ENCODE measurements around the gene MAP7D1.

MAP7D1 gene

DNA sequence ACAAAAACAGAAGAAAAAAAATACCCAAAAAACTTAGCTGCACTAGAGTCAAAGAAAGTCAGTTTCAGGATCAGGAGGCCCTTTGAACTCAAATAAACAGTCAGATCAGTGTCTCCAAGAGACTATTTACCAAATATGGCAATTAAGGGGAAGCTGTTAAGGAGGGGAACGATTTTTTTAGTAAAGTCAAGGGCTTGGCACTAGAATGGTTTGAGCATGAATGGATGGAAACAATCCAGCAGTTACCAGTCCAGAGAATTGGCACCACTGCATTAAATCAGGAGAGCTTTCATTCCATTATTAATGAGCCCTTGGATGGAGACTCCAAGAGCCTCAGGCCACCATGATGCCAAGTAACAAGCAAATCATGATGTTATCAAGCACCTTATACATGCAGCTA is 13.8 kb upstream of the MAP7D1 start:
- H3K27me3 ChIP-seq (ENCODE audit: control insufficient read depth, insufficient read depth, low read length), result no peaks in the 10 kb centered on the region
- H3K9me3 ChIP-seq (ENCODE audit: control insufficient read depth, insufficient read depth, low read depth, low read length), result no peaks in the 10 kb centered on the region
- H3K9ac ChIP-seq (ENCODE audit: low read length), result no peak overlapping the region
- H3K4me1 ChIP-seq (ENCODE audit: control insufficient read depth, insufficient read depth, low read length), result no peaks in the 10 kb centered on the region
- no peak overlapping the region for H3K27ac ChIP-seq (ENCODE audit: low read depth, low read length)
- H3K36me3 ChIP-seq (ENCODE audit: control insufficient read depth, insufficient read depth, low read length), result peaks cover 21% of the 10 kb centered on the region
- H3K4me3 ChIP-seq (ENCODE audit: low read depth, low read length), result no peak overlapping the region

DNA sequence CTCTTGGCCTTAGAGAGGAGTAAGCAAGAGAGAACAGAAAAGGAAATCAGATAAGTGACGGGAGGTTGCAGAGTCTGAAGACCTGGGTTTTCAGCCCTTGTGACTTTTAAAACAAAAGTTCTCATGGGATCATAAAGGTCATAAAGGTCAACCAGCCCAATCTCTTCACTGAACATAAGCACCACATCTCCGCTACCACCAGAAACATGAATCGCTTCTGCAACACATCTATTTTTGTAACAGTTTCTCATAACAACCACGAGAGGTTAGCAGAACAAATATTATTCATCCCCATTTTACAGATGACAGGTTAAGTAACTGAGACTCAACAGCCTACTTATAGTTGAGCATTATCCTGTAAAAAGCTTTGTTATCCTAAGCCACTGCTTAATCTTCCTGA is 12.5 kb upstream of the MAP7D1 start:
- H3K4me3 ChIP-seq (ENCODE audit: low read depth, low read length), result no peak overlapping the region
- H3K9me3 ChIP-seq (ENCODE audit: control insufficient read depth, insufficient read depth, low read depth, low read length), result no peaks in the 10 kb centered on the region
- H3K27me3 ChIP-seq (ENCODE audit: control insufficient read depth, insufficient read depth, low read length), result no peaks in the 10 kb centered on the region
- peaks cover 8% of the 10 kb centered on the region for H3K36me3 ChIP-seq (ENCODE audit: control insufficient read depth, insufficient read depth, low read length)
- no peaks in the 10 kb centered on the region for H3K4me1 ChIP-seq (ENCODE audit: control insufficient read depth, insufficient read depth, low read length)
- H3K9ac ChIP-seq (ENCODE audit: low read length), result no peak overlapping the region
- no peak overlapping the region for H3K27ac ChIP-seq (ENCODE audit: low read depth, low read length)

DNA sequence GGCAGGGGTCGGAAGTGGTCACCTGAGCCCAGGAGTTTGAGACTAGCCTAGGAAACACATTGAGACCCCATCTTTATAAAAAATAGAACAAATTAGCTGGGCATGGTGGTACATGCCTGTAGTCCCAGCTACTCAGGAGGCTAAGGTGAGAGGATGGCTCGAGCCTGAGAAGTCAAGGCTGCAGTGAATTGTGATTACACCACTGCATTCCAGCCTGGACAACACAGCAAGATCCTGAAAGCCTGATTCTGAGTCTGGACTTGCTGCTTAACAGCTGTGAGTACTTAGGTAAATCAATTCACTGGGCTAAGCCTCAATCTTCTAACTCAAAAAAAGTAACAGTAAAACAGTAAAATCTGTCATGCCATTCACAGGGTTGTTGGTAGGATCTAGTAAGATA is 11.5 kb upstream of the MAP7D1 start:
- peaks cover 8% of the 10 kb centered on the region for H3K36me3 ChIP-seq (ENCODE audit: control insufficient read depth, insufficient read depth, low read length)

DNA sequence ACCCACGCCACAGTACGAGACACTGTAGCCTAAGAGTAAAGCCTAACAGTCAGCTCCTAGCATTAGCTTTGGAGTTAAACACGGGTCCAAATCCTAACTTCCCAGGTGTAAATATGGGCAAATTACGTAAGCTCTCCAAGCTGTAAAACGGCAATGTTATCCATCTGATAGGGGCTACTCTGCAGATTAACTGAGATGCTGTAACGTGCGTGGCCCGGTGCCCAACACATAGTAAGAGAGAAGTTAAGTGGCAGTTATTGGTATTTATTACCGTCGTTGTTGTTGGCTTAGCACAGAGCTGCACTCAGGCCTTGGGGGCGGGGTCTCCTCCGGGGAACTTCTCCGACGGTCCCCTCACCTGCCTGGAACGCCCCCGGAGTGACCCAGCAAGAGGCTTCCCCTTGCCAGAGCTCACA is 7.1 kb upstream of the MAP7D1 start:
- H3K36me3 ChIP-seq (ENCODE audit: control insufficient read depth, insufficient read depth, low read length), result no peaks in the 10 kb centered on the region
- H3K9me3 ChIP-seq (ENCODE audit: control insufficient read depth, insufficient read depth, low read depth, low read length), result no peaks in the 10 kb centered on the region
- H3K4me1 ChIP-seq (ENCODE audit: control insufficient read depth, insufficient read depth, low read length), result peaks cover 26% of the 10 kb centered on the region
- peak overlapping the region; percentile 72 for H3K4me3 ChIP-seq (ENCODE audit: low read depth, low read length)
- H3K9ac ChIP-seq (ENCODE audit: low read length), result peak overlapping the region; percentile 65
- 0 out of 2 replicates have a peak overlapping the region, but pooled peaks have one; percentile 29 for H3K27ac ChIP-seq (ENCODE audit: low read depth, low read length)
- peaks cover 20% of the 10 kb centered on the region for H3K27me3 ChIP-seq (ENCODE audit: control insufficient read depth, insufficient read depth, low read length)

More for the DNA sequence above, 11.5 kb upstream of the MAP7D1 start:
- Histone ChIP-seq H3K27me3 (ENCODE audit: control insufficient read depth, insufficient read depth, low read length) (no peaks in the 10 kb centered on the region), H3K9ac (ENCODE audit: low read length) (no peak overlapping the region), H3K27ac (ENCODE audit: low read depth, low read length) (no peak overlapping the region), H3K4me3 (ENCODE audit: low read depth, low read length) (no peak overlapping the region), H3K9me3 (ENCODE audit: control insufficient read depth, insufficient read depth, low read depth, low read length) (no peaks in the 10 kb centered on the region), H3K4me1 (ENCODE audit: control insufficient read depth, insufficient read depth, low read length) (no peaks in the 10 kb centered on the region)

DNA sequence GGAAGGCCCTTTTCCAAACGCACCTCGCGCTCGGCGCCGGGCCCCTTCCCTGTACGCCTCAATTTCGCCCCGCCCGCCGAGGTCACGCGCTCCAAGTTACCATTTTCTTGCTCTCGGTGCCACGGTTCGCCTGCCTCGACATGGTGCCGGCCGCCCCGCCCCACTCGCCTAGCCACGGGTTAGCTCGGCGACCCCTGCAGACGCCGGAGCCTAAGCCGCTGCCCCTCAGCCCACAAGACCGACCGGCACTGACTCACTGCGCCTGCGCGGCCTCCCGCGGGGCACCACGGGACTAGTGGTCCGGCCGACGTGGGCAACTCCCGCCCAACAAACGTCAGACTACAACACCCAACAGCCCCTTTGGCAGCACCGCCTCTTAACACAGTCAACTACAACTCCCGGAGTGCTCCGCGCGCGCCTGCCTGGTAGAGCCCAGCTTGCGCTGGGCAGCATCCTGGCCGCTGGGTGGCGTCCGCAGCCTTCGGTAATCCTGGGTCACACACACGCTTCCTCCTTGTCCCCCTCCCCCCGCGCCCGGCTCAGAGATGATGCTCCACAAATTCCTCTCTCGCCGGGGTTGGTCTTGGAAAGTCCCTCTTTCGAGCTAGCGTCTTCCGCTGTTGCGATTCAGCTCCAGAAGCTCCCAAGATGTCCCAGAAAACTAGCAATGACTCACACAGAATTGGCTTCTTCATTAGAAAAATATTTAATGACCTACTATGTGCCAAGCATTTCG is 6.6 kb upstream of the MAP7D1 start, which contains the start of gene TRAPPC3:
Gene TRAPPC3, minus strand, starts transcription at position 250 of the 736 bp plus-strand sequence. Its CDS starts 108 bp downstream, at position 142.
- Histone ChIP-seq H3K36me3 (ENCODE audit: control insufficient read depth, insufficient read depth, low read length) (no peaks in the 10 kb centered on the region), H3K4me1 (ENCODE audit: control insufficient read depth, insufficient read depth, low read length) (peaks cover 26% of the 10 kb centered on the region), H3K9ac (ENCODE audit: low read length) (peak within 1 kb of the TSS; percentile 65), H3K27me3 (ENCODE audit: control insufficient read depth, insufficient read depth, low read length) (peaks cover 26% of the 10 kb centered on the region), H3K4me3 (ENCODE audit: low read depth, low read length) (peak within 1 kb of the TSS; percentile 72), H3K9me3 (ENCODE audit: control insufficient read depth, insufficient read depth, low read depth, low read length) (no peaks in the 10 kb centered on the region), H3K27ac (ENCODE audit: low read depth, low read length) (peak within 1 kb of the TSS; percentile 29; the same call in 1 of the 2 replicates)

DNA sequence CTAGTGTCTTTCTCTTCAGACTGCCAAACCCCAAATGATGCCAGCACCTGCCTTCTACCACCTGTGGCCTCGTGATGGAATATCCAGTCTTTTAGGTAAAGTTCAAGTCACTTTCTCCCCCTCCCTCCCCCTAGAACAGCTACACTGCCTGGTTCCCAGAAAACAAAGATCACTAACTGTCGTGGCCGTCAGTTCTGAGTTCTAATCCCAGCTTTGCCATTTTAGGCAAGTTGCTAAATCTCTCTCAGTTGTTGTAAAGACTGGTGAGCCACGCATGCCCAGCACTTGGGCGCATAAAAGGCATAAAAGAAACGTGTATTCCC is 6.0 kb upstream of the MAP7D1 start:
- H3K27me3 ChIP-seq (ENCODE audit: control insufficient read depth, insufficient read depth, low read length), result peaks cover 31% of the 10 kb centered on the region
- H3K4me1 ChIP-seq (ENCODE audit: control insufficient read depth, insufficient read depth, low read length), result peaks cover 28% of the 10 kb centered on the region
- H3K4me3 ChIP-seq (ENCODE audit: low read depth, low read length), result peak overlapping the region; percentile 45
- peak overlapping the region; percentile 59 for H3K9ac ChIP-seq (ENCODE audit: low read length)
- no peaks in the 10 kb centered on the region for H3K36me3 ChIP-seq (ENCODE audit: control insufficient read depth, insufficient read depth, low read length)
- no peak overlapping the region for H3K27ac ChIP-seq (ENCODE audit: low read depth, low read length)
- no peaks in the 10 kb centered on the region for H3K9me3 ChIP-seq (ENCODE audit: control insufficient read depth, insufficient read depth, low read depth, low read length)

DNA sequence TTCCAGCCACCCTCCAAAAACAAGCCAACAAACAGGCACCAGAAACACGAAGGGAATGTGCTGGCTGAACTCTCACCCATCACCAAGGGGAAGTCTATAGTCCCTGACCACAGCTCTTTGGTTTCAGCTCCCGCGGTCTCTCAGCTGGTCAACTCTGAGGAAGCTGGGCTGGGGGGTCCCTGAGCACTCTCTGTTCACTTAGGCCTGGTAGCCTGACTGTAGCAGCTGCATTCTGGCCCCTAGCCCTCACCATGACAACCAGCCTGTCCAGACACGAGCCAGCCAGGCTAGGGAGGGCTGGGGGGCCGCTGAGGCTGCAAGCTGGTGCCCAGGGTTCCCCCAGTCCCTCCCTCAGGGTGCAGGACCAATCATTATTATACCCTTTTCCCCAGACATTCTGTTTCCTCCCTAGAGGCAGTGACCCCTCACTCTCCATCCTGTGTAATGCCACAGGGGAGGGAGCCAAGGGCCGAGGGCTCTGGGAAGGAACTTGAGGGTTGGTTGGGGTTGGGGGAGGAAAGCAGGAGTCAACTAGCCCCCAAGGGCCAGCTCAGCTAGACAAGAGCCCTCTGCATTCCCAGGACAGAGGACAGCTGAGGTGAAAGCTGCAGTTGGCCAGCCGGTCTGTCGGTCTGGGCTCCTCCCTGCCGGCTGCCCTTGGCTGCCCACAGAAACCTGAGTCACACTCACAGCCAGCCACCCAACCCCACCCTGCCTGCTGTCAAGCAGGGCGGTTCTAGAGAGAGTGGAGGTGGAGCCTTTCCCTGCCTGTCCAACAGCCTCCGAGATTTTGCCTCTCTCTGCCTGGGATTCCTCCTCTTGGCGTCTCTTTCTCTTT is 5.4 kb upstream of the MAP7D1 start:
- Histone ChIP-seq H3K4me1 (ENCODE audit: control insufficient read depth, insufficient read depth, low read length) (peaks cover 31% of the 10 kb centered on the region), H3K9me3 (ENCODE audit: control insufficient read depth, insufficient read depth, low read depth, low read length) (no peaks in the 10 kb centered on the region), H3K9ac (ENCODE audit: low read length) (peak overlapping the region; percentile 59), H3K27me3 (ENCODE audit: control insufficient read depth, insufficient read depth, low read length) (peaks cover 34% of the 10 kb centered on the region), H3K4me3 (ENCODE audit: low read depth, low read length) (peak overlapping the region; percentile 45), H3K36me3 (ENCODE audit: control insufficient read depth, insufficient read depth, low read length) (no peaks in the 10 kb centered on the region), H3K27ac (ENCODE audit: low read depth, low read length) (no peak overlapping the region; the same call in 1 of the 2 replicates)

DNA sequence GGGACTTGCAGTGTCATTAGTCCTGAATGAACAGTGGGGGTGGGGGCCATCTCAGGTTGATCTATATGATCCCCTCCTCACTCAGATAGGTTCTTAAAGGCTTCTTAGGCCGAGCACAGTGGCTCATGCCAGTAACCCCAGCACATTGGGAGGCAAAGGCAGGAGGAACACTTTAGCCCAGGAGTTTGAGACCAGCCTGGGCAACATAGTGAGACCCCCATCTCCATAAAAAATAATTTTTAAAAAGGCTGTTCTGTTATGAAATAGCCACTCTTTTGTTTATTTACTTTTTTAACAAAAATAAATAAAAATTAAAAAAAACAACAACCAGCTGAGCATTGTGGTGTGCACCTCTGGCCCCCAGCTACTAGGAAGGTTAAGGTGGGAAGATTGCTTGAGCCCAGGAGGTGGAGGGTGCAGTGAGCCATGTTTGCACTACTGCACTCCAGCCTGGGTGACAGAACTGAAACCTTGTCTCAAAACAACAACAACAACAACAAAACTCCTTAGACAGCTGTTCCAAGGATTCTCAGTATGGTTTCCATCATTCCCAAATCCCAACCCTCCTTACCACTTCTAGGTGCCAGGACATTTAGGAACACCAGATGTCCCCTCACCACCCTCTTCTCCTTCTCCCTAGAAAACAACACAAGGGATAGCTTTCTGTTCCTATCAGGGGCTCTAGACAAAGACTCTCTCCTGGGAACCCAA is 4.7 kb upstream of the MAP7D1 start:
- peaks cover 34% of the 10 kb centered on the region for H3K27me3 ChIP-seq (ENCODE audit: control insufficient read depth, insufficient read depth, low read length)
- no peaks in the 10 kb centered on the region for H3K36me3 ChIP-seq (ENCODE audit: control insufficient read depth, insufficient read depth, low read length)
- no peak overlapping the region for H3K4me3 ChIP-seq (ENCODE audit: low read depth, low read length)
- H3K9me3 ChIP-seq (ENCODE audit: control insufficient read depth, insufficient read depth, low read depth, low read length), result no peaks in the 10 kb centered on the region
- no peak overlapping the region for H3K9ac ChIP-seq (ENCODE audit: low read length)
- peaks cover 31% of the 10 kb centered on the region for H3K4me1 ChIP-seq (ENCODE audit: control insufficient read depth, insufficient read depth, low read length)
- no peak overlapping the region for H3K27ac ChIP-seq (ENCODE audit: low read depth, low read length)

GRCh38 chr1:36151845-36152203 is 4.1 kb upstream of the MAP7D1 start:
- H3K27me3 ChIP-seq (ENCODE audit: control insufficient read depth, insufficient read depth, low read length), result peaks cover 34% of the 10 kb centered on the region
- no peaks in the 10 kb centered on the region for H3K9me3 ChIP-seq (ENCODE audit: control insufficient read depth, insufficient read depth, low read depth, low read length)
- H3K27ac ChIP-seq (ENCODE audit: low read depth, low read length), result no peak overlapping the region
- H3K4me1 ChIP-seq (ENCODE audit: control insufficient read depth, insufficient read depth, low read length), result peaks cover 31% of the 10 kb centered on the region
- H3K9ac ChIP-seq (ENCODE audit: low read length), result no peak overlapping the region
- no peaks in the 10 kb centered on the region for H3K36me3 ChIP-seq (ENCODE audit: control insufficient read depth, insufficient read depth, low read length)
- H3K4me3 ChIP-seq (ENCODE audit: low read depth, low read length), result no peak overlapping the region

DNA sequence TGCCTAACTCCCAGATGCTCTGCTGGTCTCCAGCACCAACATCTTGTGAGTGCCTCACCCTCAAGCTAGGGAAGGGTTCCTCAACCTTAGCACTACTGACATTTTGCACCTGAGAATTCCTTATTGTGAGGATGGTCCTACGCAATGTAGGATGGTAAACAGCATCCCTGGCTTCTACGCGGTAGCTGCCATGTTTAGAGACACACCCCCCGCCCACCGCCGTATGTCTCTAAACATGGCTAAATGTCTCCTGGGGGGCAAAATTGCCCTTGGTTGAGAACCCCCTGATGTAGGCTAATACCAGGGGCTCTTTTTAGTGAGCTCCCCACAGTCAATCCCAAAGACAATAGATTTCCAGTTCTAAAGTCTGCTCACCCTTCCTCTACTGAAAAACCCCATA is 2.5 kb upstream of the MAP7D1 start:
- Histone ChIP-seq H3K27ac (ENCODE audit: low read depth, low read length) (no peak overlapping the region), H3K27me3 (ENCODE audit: control insufficient read depth, insufficient read depth, low read length) (peaks cover 34% of the 10 kb centered on the region), H3K9me3 (ENCODE audit: control insufficient read depth, insufficient read depth, low read depth, low read length) (no peaks in the 10 kb centered on the region), H3K4me1 (ENCODE audit: control insufficient read depth, insufficient read depth, low read length) (peaks cover 40% of the 10 kb centered on the region), H3K9ac (ENCODE audit: low read length) (peak overlapping the region; percentile 12), H3K4me3 (ENCODE audit: low read depth, low read length) (no peak overlapping the region), H3K36me3 (ENCODE audit: control insufficient read depth, insufficient read depth, low read length) (no peaks in the 10 kb centered on the region)

- no peaks in the 10 kb centered on the region for H3K36me3 ChIP-seq (ENCODE audit: control insufficient read depth, insufficient read depth, low read length)
- no peak overlapping the region for H3K4me3 ChIP-seq (ENCODE audit: low read depth, low read length)
- H3K27ac ChIP-seq (ENCODE audit: low read depth, low read length), result no peak overlapping the region
- H3K27me3 ChIP-seq (ENCODE audit: control insufficient read depth, insufficient read depth, low read length), result peaks cover 34% of the 10 kb centered on the region
- H3K9me3 ChIP-seq (ENCODE audit: control insufficient read depth, insufficient read depth, low read depth, low read length), result no peaks in the 10 kb centered on the region
- H3K9ac ChIP-seq (ENCODE audit: low read length), result no peak overlapping the region
- peaks cover 40% of the 10 kb centered on the region for H3K4me1 ChIP-seq (ENCODE audit: control insufficient read depth, insufficient read depth, low read length)
Measured at GRCh38 chr1:36154335-36154734, 1.6 kb upstream of the MAP7D1 start.
